ELR (cell line): ENCODE data around the gene RABEP2.
"Not testable (repeated sequence)": the region's sequence is repeated elsewhere in the genome, so short reads cannot be mapped to it uniquely, and the experiment has no call there.

Experiments used
- DNase-seq: peaks from one replicate; pipeline ENCODE4 v3.0.0-alpha.2; 2015; ENCODE audit warnings: low read depth

RABEP2 gene, protein sequence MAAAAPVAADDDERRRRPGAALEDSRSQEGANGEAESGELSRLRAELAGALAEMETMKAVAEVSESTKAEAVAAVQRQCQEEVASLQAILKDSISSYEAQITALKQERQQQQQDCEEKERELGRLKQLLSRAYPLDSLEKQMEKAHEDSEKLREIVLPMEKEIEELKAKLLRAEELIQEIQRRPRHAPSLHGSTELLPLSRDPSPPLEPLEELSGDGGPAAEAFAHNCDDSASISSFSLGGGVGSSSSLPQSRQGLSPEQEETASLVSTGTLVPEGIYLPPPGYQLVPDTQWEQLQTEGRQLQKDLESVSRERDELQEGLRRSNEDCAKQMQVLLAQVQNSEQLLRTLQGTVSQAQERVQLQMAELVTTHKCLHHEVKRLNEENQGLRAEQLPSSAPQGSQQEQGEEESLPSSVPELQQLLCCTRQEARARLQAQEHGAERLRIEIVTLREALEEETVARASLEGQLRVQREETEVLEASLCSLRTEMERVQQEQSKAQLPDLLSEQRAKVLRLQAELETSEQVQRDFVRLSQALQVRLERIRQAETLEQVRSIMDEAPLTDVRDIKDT

DNA sequence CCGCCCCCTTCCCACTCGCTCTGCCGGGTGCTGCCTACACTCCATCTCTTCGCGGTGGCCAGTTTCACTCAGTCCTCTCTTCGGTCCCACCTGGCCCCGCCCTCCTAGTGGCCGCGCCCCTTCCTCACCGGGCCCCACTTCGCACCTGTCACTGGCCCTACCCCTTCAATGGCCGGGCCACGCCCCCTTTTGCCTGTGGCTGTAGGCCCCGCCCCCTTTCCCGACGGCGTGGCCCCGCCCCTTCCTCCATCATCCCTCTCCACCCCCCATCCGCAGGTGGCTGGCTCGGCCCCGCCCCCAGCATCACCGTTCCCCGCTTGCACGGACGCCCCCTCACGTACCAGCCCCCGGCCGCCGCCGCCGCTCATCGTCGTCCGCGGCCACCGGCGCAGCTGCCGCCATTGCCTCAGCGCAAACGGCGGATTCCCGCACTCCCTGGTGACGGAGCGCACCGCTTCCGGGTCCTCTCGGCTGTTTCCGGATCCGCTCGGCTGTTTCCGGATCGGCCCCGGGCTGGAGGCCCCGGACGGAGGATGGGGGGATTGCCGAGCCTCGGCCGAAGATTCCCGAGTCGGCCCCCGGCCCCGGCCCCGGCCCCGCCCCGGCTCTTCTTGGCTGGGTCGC, at the start of gene RABEP2:
TSS of gene RABEP2 (minus strand) at position 477 of the 624 bp plus-strand sequence. CDS start at position 402, 75 bp downstream.
- DNase-seq = peak; percentile 91

DNA sequence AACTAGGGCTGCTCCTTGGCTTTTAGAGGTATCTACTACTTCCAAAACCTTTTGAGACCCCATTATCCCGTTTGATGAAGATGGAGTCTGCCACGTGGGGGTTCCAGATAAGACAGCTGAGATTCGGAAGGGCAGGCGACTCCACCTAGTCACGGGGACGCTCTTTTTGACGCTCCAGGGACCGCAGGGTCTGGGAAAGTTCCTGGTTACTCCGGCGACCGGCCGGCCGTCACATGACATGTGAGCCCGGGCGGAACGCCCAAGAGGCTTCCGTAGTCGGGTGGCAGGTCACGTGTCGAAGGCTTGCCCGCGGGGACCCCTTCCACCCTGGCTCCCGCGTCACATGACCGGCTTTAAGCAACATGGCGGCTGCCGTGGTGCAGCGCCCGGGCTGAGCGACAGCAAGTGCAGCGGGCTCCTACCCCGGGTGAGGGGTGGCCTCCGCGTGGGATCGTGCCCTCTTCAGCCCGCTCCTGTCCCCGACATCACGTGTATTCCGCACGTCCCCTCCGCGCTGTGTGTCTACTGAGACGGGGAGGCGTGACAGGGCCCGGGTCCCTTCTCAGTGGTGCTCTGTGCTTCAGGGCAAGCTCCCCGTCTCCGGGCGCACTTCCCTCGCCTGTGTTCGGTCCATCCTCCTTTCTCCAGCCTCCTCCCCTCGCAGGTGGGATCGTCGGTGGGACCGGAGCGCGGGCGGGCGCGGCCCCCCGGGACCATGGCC, 49.6 kb upstream of the RABEP2 start, which contains the start of gene SPNS1:
TSS of gene SPNS1 (plus strand) at position 342 of the 721 bp plus-strand sequence. CDS start at position 716, 374 bp downstream.
- DNase-seq = peak; percentile 98

DNA sequence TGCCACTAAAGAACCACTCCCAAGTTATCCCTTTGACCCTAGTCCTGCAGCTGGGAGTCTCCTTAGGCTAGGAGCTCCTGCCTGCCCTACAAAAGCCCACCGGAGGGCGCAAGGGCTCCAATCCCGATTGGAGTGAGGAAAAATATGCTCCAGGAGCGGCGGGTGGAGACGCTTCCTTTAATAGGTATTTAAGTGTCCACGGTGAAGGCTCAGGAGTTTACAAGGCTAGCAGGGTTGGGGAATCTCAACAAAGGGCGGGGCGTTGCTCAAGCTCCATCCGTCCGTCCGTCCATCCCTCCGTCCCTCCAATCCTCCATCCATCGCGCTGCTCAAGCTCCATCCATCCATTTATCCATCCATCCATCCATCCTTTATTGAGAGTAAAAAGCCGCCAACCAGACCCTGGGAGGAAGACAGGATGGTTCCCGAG, 49.0 kb upstream of the RABEP2 start:
- DNase-seq = peak; percentile 86

DNA sequence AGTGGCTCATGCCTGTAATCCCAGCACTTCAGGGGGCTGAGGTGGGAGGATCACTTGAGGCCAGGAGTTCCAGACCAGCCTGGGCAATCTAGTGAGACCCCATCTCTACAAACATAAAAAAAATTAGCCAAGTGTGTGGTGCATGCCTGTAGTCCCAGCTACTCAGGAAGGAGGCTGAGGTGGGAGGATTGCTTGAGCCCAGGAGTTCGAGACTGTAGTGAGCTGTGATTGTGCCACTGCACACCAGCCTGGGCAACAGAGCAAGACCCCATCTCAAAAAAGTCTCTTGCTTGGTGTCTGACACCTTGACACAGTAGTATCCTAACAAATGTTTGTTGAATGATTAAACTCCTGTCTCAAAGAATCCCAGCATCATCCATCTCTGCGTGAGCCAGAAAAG, 44.7 kb upstream of the RABEP2 start:
- not testable (repeated sequence) for DNase-seq

DNA sequence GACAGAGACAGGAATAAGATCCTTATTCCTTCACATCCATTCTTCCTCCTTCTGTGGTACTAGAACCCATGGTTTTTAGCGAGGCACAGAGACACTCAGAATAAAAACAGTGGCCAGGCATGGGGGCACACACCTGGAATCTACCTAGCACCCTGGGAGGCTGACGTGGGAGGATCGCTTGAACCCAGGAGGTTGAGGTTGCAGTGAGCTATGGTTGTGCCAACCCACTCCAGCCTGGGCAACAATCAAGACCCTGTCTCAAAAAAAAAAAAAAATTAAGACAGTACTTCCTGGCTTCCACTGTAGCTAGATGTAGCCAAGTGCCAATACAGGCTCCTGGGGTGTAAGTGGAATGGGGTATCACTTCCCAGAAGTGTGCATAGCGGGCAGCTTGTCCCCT, 42.1 kb upstream of the RABEP2 start:
- no peak for DNase-seq

DNA sequence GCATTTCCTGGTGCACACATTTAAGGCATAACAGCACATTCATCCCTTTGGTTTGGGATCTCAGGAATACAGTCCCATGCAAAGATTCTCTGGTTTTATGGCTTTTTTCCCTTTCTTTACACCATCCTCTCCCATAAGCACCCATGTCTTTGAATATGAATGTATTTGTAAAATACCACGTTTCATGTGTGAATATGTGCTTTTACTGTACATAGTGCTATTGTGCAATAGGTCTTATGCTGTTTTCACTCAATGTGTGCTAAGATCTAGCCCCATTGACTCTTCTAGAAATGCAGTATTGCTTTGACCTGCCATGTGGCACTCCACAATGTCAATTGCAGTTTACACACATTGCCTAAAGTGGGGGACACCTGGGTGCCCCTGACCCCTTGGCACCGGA, 39.5 kb upstream of the RABEP2 start:
- DNase-seq = no peak

DNA sequence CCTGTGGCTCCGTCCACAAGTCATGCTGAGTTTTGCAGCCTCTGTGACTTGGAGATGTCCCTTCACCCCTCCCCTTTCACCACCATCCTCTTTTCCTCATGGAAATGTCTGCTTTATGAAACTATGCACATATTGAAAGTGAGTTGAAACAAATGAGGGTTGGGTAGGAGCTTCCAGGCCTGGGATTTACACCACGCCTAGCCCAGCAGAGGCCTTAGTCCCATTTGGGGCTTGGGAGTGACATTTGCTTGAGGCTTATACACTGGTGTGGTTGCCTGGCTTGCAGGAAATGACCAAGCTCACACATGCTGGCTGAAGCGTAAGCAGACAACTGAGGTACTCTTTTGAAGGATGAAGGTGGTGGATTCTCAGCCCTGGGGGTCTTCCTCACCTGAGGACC, 39.0 kb upstream of the RABEP2 start:
- DNase-seq = no peak

DNA sequence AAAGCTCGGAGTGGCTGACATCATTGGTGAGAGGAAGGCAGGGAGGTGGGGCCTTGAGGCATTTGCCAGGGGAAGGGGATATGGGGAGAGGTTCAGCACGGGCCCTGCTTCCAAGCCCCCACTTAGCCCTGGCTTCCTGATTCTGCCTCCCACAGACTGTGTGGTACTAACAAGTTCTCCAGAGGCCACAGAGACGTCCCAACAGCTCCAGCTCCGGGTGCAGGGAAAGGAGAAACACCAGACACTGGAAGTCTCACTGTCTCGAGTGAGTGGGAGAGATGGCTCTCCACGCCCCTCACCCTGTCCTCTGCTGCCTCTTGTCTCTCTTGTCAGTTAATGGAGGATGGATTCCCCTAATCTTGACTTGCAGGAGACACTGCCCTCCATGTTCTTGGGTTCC, 33.8 kb upstream of the RABEP2 start:
- DNase-seq = no peak

DNA sequence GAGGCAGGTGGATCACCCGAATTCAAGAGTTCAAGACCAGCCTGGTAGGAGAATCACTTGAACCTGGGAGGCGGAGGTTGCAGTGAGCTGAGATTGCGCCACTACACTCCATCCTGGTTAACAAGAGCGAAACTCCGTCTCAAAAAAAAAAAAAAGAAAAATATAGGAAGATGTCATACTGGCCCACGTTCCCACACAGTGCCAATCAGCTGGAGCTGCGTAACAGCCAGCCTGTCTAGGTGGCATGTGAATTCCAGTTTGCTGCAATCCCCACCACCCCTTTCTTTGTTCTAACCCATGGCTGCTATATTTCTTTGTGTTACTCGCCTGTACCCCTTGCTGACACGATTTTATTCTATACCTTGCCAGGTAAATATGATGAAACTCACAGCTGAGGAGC, 33.2 kb upstream of the RABEP2 start:
- no peak for DNase-seq

DNA sequence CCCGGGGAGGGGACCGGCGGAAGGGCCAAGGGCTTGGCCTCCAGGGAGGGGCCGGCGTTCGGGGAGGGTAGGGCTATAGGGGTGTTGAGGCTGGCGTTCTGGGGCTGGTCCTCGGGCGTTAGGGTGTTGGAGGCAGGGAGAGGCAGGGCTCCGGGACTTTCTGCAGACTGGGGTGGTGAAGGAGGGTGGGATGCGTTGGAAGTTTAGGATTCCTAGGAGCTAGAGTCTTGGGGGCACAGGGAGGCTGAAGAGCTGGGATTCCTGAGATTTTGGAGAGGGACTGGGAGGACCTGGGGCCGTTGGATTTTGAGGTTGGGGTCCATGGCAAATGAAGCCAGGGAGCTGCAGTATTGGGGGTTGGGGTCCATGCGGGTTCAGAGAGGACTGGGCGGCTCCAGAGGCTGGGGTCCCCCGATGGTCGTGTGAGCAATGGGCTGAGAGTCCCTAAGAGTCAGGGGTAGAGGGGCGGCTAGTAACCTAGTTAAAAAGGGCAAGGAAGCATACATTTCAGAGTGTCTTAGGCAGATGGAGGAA, 26.4 kb upstream of the RABEP2 start:
- peak; percentile 43 for DNase-seq

DNA sequence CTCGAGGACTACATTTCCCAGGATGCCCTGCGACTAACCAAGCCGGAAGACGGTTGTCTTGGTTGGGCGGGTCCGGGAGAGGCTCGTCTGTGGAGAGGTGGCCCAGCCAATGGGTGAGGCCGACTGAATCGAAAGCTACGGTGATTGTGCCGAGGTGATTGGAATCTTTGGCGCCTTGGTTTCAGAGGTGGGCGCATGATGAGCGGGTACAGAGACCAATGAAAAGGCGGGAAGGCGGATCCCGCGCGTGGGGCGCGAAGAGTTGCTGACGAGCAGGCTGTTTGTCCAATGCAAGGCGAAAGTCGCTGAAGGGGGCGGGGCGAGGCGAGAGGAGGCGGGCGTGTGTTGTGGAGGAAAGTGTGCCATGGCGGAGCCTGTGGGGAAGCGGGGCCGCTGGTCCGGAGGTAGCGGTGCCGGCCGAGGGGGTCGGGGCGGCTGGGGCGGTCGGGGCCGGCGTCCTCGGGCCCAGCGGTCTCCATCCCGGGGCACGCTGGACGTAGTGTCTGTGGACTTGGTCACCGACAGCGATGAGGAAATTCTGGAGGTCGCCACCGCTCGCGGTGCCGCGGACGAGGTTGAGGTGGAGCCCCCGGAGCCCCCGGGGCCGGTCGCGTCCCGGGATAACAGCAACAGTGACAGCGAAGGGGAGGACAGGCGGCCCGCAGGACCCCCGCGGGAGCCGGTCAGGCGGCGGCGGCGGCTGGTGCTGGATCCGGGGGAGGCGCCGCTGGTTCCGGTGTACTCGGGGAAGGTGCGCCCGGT, 25.8 kb upstream of the RABEP2 start, which contains the start of gene NFATC2IP:
TSS of gene NFATC2IP (plus strand) at position 290 of the 762 bp plus-strand sequence. CDS start at position 365, 75 bp downstream.
- DNase-seq = peak; percentile 100

DNA sequence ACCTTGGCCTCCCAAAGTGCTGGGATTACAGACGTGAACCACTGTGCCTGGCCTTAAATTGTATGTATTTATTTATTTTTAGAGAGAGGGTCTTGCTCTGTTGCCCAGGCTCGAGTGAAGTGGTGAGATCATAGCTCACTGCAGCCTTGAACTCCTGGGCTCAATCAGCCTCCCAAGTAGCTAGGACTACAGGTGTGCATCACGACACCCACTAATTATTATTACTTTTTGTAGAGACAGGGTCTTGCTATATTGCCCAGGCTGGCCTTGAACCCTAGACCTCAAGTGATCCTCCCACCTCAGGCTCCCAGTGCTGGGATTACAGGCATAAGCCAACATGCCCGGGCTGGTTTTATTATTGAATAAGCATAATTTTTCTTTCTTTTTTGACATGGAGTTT, 21.6 kb upstream of the RABEP2 start:
- no peak for DNase-seq

DNA sequence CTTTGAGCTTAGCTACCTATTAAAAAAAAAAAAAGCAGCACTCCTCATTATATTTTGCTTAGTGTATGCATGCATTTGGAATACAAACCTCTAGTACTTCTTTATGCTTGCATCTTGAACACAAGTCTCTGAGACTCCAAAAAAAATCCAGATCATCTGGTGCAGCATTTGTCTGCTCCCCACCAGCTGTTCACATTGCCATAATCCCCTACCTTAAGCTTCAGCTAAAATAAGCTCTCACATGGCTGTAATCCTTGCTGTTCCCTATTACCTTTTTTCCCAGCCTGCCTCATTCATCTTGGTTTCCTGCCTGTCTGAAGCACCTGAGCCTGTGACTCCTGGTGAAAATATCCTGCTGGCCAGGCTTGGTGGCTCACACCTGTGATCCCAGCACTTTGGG, 18.2 kb upstream of the RABEP2 start:
- DNase-seq = no peak

DNA sequence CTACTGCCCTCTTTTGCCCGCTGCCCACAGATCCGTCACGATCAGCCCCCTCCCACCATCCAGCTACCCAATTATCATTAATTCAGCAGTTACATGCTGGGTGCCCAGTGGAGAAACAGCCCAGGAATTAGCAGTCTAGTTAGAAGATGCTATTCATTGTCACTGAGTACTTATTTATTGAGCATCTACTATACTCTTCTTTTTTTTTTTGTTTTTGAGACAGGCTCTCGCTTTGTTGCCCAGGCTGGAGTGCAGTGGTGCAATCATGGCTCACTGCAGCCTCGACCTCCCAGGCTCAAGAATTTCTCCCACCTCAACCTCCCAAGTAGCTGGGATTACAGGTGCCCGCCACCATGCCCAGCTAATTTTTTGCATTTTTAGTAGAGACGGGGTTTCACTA, 14.8 kb upstream of the RABEP2 start:
- not testable (repeated sequence) for DNase-seq

DNA sequence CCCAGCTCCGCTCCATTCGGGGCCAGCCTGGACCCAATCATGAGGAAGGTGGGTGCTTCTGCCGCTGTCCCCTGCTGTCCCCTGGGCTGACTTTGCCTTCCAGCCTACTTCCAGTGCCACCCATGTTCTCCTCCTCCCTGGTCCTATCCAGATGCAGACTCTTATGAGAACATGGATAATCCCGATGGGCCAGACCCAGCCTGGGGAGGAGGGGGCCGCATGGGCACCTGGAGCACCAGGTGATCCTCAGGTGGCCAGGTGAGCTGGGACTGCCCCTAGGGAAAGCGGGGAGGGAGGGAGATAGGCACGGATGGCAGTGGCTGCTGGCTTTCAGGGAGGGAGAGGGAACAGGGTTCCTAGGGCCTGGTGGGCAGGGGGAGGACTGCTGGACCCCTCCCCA, 13.7 kb upstream of the RABEP2 start:
- DNase-seq = no peak

DNA sequence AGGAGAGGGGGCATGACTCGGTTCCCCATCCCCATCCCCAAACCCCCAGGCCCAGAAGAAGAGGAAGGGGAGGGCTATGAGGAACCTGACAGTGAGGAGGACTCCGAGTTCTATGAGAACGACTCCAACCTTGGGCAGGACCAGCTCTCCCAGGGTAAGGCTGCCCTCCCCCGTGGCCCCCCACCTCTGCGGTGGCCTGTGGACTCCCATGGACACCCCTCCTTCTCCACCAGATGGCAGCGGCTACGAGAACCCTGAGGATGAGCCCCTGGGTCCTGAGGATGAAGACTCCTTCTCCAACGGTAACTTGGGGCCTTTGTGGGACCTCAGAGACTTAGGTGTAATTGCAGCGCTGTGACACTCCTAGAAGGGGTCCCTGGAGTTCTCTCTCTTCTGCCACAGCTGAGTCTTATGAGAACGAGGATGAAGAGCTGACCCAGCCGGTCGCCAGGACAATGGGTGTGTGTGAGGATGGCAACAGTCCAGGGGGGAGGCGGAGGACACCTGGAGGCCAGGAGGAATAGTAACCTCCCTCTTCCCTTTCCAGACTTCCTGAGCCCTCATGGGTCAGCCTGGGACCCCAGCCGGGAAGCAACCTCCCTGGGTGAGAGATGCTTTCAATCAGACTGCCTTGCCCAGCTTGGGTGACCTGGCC, 12.3 kb upstream of the RABEP2 start:
- DNase-seq = no peak

DNA sequence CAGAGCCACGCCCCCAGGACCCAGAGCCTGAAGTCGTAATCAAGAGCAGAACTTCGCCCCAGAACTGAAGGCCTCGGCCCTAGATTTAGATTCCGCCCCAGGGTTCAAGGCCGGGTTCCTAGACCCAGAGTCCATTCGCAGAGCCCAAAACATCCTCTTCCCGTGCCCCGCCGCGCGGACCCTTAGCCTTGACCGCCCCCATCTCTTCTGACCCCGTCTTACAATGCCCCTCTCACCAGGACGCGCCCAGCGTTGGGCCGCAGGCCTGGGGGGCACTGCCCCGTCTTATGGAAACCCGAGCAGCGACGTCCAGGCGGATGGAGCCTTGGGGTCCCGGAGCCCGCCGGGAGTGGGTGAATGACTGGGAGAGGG, 11.7 kb upstream of the RABEP2 start:
- no peak for DNase-seq

DNA sequence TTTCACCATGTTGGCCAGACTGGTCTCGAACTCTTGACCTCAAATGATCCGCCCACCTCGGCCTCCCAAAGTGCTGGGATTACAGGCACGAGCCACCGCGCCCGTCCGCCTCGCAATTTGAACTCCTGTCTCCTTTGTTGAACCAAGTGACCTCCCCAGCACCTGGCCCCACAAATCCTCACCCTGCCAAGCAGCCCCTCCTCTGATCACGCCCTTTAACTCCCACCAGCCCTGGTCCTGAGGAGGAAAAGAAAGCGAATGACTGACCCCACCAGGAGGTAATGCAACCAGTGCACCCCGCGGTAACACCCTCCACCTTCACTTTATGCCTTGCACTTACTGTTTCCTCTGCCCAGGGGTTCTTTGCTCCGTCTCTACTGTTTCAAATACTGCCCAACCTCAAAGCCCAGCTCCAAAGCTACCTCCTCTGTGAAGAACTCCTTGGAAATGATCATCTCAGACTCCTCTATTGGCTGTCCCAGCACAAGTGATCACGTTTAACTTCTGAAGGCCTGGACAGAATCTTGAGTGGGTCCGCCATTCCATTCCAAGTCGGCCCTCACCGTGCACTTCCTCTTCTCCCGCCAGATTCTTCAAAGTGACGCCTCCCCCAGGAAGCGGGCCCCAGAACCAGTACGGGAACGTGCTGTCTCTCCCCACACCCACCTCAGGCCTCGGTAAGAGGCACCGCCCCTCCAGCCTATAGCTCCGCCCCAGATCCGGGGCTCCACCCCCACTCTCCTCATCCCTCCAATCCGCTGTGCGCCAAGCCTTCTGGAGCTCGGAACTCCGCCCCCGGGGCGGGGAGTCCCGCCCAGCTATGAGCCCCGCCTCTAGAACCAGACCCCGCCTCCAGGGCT, 11.1 kb upstream of the RABEP2 start:
- DNase-seq = peak; percentile 73

DNA sequence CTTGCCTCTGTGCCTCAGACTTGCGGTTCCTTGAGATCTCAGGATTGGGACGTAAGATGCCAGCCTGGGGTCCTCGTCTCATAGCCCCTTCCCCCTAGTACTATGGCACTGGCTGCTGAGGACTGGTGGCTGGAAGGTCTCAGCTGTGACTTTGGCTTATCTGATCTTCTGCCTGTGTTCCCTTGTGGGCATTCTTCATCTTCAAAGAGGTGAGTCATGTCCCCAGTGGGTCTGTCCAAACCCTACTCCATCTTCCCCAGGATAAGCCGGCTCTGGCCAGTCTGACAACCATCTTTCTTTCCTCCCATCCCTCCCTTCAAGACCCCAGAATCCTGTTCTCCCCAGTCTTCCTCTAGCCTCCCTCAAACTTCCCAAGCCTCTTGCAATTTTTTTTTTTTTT, 10.3 kb upstream of the RABEP2 start:
- no peak for DNase-seq

DNA sequence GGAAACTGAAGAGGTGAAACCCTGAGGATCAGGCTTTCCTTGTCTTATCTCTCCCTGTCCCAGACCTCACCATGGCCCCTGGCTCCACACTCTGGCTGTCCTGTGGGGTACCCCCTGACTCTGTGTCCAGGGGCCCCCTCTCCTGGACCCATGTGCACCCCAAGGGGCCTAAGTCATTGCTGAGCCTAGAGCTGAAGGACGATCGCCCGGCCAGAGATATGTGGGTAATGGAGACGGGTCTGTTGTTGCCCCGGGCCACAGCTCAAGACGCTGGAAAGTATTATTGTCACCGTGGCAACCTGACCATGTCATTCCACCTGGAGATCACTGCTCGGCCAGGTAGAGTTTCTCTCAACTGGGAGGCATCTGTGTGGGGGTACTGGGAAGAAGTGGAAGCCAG, 8.1 kb upstream of the RABEP2 start:
- DNase-seq = no peak
